Hematopoietic multipotent progenitor cell treated with erythropoietin and hydrocortisone succinate and interleukin-3 and kit ligand, for 17 days (in vitro differentiated cells): ENCODE results near the gene GRHL1.
A peak's percentile ranks its signal among the peaks of the same experiment; 100 is the strongest.
"Not testable (repeated sequence)": the region's sequence is repeated elsewhere in the genome, so short reads cannot be mapped to it uniquely, and the experiment has no call there.

Source experiments
- DNase-seq: peaks from one replicate; pipeline ENCODE4 v3.0.0-alpha.2; 2015; ENCODE audit warnings: low spot score

The GRHL1 gene

GRCh38 chr2:9951522-9952285 is at the start of gene GRHL1:
Gene GRHL1 (plus strand): TSS chr2:9951693. CDS start chr2:9951834, 141 bp downstream.
- DNase-seq, result peak; percentile 93

GRCh38 chr2:9905413-9905812 is 46.1 kb upstream of the GRHL1 start:
- no peak for DNase-seq

GRCh38 chr2:9907402-9907801 is 44.1 kb upstream of the GRHL1 start:
- DNase-seq, result no peak

GRCh38 chr2:9908639-9909038 is 42.9 kb upstream of the GRHL1 start:
- no peak for DNase-seq

- no peak for DNase-seq
Observed at GRCh38 chr2:9909106-9909505, 42.4 kb upstream of the GRHL1 start.

- DNase-seq, result no peak
Observed at GRCh38 chr2:9910699-9911098, 40.8 kb upstream of the GRHL1 start.

GRCh38 chr2:9912468-9912867 is 39.0 kb upstream of the GRHL1 start:
- DNase-seq, result no peak

GRCh38 chr2:9914384-9915065 is 37.0 kb upstream of the GRHL1 start:
- no peak for DNase-seq

- no peak for DNase-seq
Observed at GRCh38 chr2:9918275-9918674, 33.2 kb upstream of the GRHL1 start.

GRCh38 chr2:9919512-9919911 is 32.0 kb upstream of the GRHL1 start:
- no peak for DNase-seq

- DNase-seq, result not testable (repeated sequence)
Observed at GRCh38 chr2:9927020-9927419, 24.5 kb upstream of the GRHL1 start.

- no peak for DNase-seq
Observed at GRCh38 chr2:9937258-9937657, 14.2 kb upstream of the GRHL1 start.

- DNase-seq, result no peak
Observed at GRCh38 chr2:9937968-9938367, 13.5 kb upstream of the GRHL1 start.

- DNase-seq, result no peak
Observed at GRCh38 chr2:9939587-9940485, 11.7 kb upstream of the GRHL1 start.

- DNase-seq, result no peak
Observed at GRCh38 chr2:9941196-9941995, 10.1 kb upstream of the GRHL1 start.

- DNase-seq, result no peak
Observed at GRCh38 chr2:9941996-9942390, 9.5 kb upstream of the GRHL1 start.

- DNase-seq, result peak; percentile 63
Observed at GRCh38 chr2:9944330-9944758, 7.1 kb upstream of the GRHL1 start.

- no peak for DNase-seq
Observed at GRCh38 chr2:9945596-9945995, 5.9 kb upstream of the GRHL1 start.

GRCh38 chr2:9946076-9946475 is 5.4 kb upstream of the GRHL1 start:
- no peak for DNase-seq

- DNase-seq, result no peak
Observed at GRCh38 chr2:9946818-9947217, 4.7 kb upstream of the GRHL1 start.

- no peak for DNase-seq
Observed at GRCh38 chr2:9948721-9949120, 2.8 kb upstream of the GRHL1 start.
